HG03064 (cell line): ENCODE data around the gene ESRRG.

Experiments
- ATAC-seq: cut with Tn5 transposase; IDR thresholded peaks from one replicate; pipeline ENCODE4 v1.9.1; 2021; ENCODE audit warnings: low read depth; ENCODE audit not compliant: unreplicated experiment

The ESRRG gene

GRCh38 chr1:216587715-216588114, 135.5 kb downstream of the ESRRG start:
- no peak for ATAC-seq

GRCh38 chr1:216582151-216582550, 141.1 kb downstream of the ESRRG start:
- no peak for ATAC-seq

- no peak for ATAC-seq
These were observed 142.6 kb downstream of the ESRRG start for GRCh38 chr1:216580538-216581057.

- ATAC-seq, result no peak
These were observed 146.8 kb downstream of the ESRRG start for GRCh38 chr1:216576234-216576937.

GRCh38 chr1:216566641-216567205, 156.5 kb downstream of the ESRRG start:
- no peak for ATAC-seq

- ATAC-seq, result no peak
These were observed 160.1 kb downstream of the ESRRG start for GRCh38 chr1:216563087-216563486.

- ATAC-seq, result no peak
These were observed 160.8 kb downstream of the ESRRG start for GRCh38 chr1:216562383-216562782.

GRCh38 chr1:216560527-216560926, 162.7 kb downstream of the ESRRG start:
- ATAC-seq, result no peak

- ATAC-seq, result no peak
These were observed 163.9 kb downstream of the ESRRG start for GRCh38 chr1:216559359-216559758.

- no peak for ATAC-seq
These were observed 167.6 kb downstream of the ESRRG start for GRCh38 chr1:216555653-216556052.

GRCh38 chr1:216554934-216555333, 168.3 kb downstream of the ESRRG start:
- ATAC-seq, result no peak

- ATAC-seq, result no peak
These were observed 169.5 kb downstream of the ESRRG start for GRCh38 chr1:216553766-216554165.

- ATAC-seq, result no peak
These were observed 170.2 kb downstream of the ESRRG start for GRCh38 chr1:216553040-216553439.

- no peak for ATAC-seq
These were observed 173.4 kb downstream of the ESRRG start for GRCh38 chr1:216549796-216550195.

- ATAC-seq, result no peak
These were observed 180.5 kb downstream of the ESRRG start for GRCh38 chr1:216542741-216543140.

- no peak for ATAC-seq
These were observed 181.0 kb downstream of the ESRRG start for GRCh38 chr1:216542263-216542662.

- no peak for ATAC-seq
These were observed 187.5 kb downstream of the ESRRG start for GRCh38 chr1:216535751-216536150.

- no peak for ATAC-seq
These were observed 188.2 kb downstream of the ESRRG start for GRCh38 chr1:216535059-216535458.

GRCh38 chr1:216533776-216534175, 189.5 kb downstream of the ESRRG start:
- ATAC-seq, result no peak

- ATAC-seq, result no peak
These were observed 190.9 kb downstream of the ESRRG start for GRCh38 chr1:216532251-216532798.

- peak; percentile 76 for ATAC-seq
These were observed 191.7 kb downstream of the ESRRG start for GRCh38 chr1:216531263-216532239.
